MM.1S (cell line): ENCODE data around the gene ARPC1A.

Source experiments
- DNase-seq: peaks from one replicate; pipeline ENCODE4 v3.0.0-alpha.2; 2015
- H2AFZ ChIP-seq: fragments of 300-600 bp; sonication (generic); 2 replicates; pipeline ENCODE4 v1.6.0; 2016; ENCODE audit warnings: antibody characterized with exemption, low read length
- H3F3A ChIP-seq: fragments of 300-600 bp; sonication (generic); 2 replicates; pipeline ENCODE4 v1.6.1; 2016; ENCODE audit warnings: mild to moderate bottlenecking, antibody characterized with exemption, low read length, moderate library complexity, mixed read lengths; ENCODE audit not compliant: insufficient read depth
- H3K27ac ChIP-seq: fragments of 300-600 bp; sonication (generic); 2 replicates; pipeline ENCODE4 v1.5.1; 2016; ENCODE audit warnings: mild to moderate bottlenecking, low read length
- H3K27me3 ChIP-seq: fragments of 300-600 bp; sonication (generic); replicated peaks from 2 replicates; pipeline ENCODE4 v1.6.0; 2016; ENCODE audit warnings: low read length; ENCODE audit not compliant: insufficient read depth
- H3K36me3 ChIP-seq: fragments of 300-600 bp; sonication (generic); replicated peaks from 2 replicates; pipeline ENCODE4 v1.6.1; 2016; ENCODE audit warnings: mild to moderate bottlenecking, low read length, mixed read lengths; ENCODE audit not compliant: insufficient read depth
- H3K4me1 ChIP-seq: fragments of 300-600 bp; sonication (generic); 2 replicates; pipeline ENCODE4 v1.6.1; 2016; ENCODE audit warnings: low read length, mixed read lengths
- H3K4me2 ChIP-seq: fragments of 300-600 bp; sonication (generic); 2 replicates; pipeline ENCODE4 v1.6.0; 2016; ENCODE audit warnings: low read depth, low read length
- H3K4me3 ChIP-seq: fragments of 300-600 bp; sonication (generic); 2 replicates; pipeline ENCODE4 v1.5.1; 2016; ENCODE audit warnings: low read length, mixed read lengths
- H3K79me2 ChIP-seq: fragments of 300-600 bp; sonication (generic); 2 replicates; pipeline ENCODE4 v1.6.1; 2016; ENCODE audit warnings: mixed run types, low read length, mixed read lengths
- H3K9ac ChIP-seq: fragments of 300-600 bp; sonication (generic); 2 replicates; pipeline ENCODE4 v1.6.1; 2016; ENCODE audit warnings: low read length, mixed read lengths
- H3K9me2 ChIP-seq: fragments of 300-600 bp; sonication (generic); replicated peaks from 2 replicates; pipeline ENCODE4 v1.6.1; 2016; ENCODE audit warnings: mild to moderate bottlenecking, low read length, mixed read lengths; ENCODE audit not compliant: insufficient read depth
- H3K9me3 ChIP-seq: fragments of 300-600 bp; sonication (generic); replicated peaks from 2 replicates; pipeline ENCODE4 v1.6.1; 2016; ENCODE audit warnings: mild to moderate bottlenecking, low read length, mixed read lengths; ENCODE audit not compliant: insufficient read depth
- H4K20me1 ChIP-seq: fragments of 300-600 bp; sonication (generic); 2 replicates; pipeline ENCODE4 v1.6.1; 2016; ENCODE audit warnings: mild to moderate bottlenecking, low read length, moderate library complexity, mixed read lengths; ENCODE audit not compliant: insufficient read depth
- CTCF ChIP-seq: fragments of 300-600 bp; sonication (generic); IDR thresholded peaks from 2 replicates; pipeline ENCODE4 v1.5.1; 2016; ENCODE audit warnings: antibody characterized with exemption, low read length, mixed read lengths
- EZH2 ChIP-seq: fragments of 300-600 bp; sonication (generic); optimal IDR thresholded peaks from 2 replicates; pipeline ENCODE3; 2017; ENCODE audit warnings: low read depth, mild to moderate bottlenecking, antibody characterized with exemption, low read length, mixed read lengths
- EZH2phosphoT487 ChIP-seq: fragments of 300-600 bp; sonication (generic); IDR thresholded peaks from 2 replicates; pipeline ENCODE4 v1.6.1; 2018; ENCODE audit warnings: antibody characterized with exemption, low read length

Gene ARPC1A

DNA sequence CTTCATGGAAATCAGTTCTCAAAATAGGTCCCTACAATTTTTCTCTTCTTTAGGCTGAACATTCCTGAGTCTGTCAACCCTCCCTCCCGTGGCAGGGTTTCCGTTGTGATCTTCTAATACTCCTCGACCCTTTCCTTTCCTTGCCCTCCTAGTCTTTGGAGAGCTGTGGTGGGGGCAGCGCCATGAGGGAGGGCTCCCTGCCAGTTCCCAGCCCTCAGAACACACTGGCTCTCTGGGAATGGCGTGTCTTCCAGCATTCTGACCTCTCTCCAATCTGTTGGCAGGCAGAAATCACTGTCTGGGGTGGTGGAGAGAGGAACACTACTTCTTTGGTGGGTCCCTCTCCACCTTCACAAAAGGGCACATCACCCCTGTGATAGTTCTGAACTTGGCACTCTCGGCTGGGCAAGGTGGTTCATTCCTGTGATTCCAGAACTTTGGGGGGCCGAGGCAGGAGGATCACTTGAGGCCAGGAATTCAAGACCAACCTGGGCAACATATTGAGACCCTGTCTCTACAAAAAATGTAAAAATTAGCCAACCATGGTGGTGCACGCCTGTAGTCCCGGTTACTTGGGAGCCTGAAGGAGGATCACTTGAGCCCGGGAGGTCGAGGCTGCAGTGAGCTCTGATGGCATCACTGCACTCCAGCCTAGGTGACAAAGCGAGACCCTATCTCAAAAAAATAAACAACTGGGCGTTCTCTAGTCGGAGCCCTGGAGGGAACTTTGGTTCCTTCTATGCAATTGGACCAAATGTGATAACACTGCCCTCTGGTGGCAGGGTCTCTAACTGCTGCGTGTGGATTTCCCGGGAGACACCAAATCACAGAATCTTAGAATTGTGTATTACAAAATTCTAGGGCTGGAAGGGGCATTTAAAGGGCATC lies 13.1 kb upstream of the ARPC1A start:
- H3K4me3 ChIP-seq = peak overlapping the region; percentile 59

DNA sequence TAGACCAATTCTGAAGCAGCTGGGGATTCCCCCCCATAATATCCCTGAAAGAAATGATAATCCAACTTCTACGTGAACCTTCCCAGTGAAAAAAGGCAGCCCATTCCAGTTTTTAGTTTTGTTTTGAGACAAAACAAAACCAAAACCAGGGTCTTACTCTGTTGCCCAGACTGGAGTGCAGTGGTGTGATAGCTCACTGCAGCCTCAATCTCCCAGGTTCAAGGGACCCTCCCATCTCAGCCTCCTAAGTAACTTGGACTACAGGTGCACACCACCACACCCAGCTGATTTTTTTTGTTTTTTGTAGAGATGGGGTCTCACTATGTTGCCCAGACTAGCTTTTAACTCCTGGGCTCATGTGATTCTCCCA lies 12.5 kb upstream of the ARPC1A start:
- H2AFZ ChIP-seq = peak overlapping the region; percentile 81

More for the DNA sequence above, 13.1 kb upstream of the ARPC1A start:
- Histone ChIP-seq H3K4me1 (peaks cover 4% of the 10 kb centered on the region; the same call in 1 of the 2 replicates), H3K79me2 (no peaks in the 10 kb centered on the region), H2AFZ (peak overlapping the region; percentile 81), H3K36me3 (no peaks in the 10 kb centered on the region), H3K9me2 (no peaks in the 10 kb centered on the region), H3F3A (no peaks in the 10 kb centered on the region), H3K9ac (peak overlapping the region; percentile 55; the same call in 1 of the 2 replicates), H4K20me1 (no peaks in the 10 kb centered on the region), H3K9me3 (no peaks in the 10 kb centered on the region), H3K27me3 (no peaks in the 10 kb centered on the region), H3K4me2 (peak overlapping the region; percentile 64), H3K27ac (no peak overlapping the region)
- TF ChIP-seq CTCF (peak; percentile 89), EZH2 (no peak), EZH2phosphoT487 (no peak)
- peak; percentile 74 for DNase-seq

DNA sequence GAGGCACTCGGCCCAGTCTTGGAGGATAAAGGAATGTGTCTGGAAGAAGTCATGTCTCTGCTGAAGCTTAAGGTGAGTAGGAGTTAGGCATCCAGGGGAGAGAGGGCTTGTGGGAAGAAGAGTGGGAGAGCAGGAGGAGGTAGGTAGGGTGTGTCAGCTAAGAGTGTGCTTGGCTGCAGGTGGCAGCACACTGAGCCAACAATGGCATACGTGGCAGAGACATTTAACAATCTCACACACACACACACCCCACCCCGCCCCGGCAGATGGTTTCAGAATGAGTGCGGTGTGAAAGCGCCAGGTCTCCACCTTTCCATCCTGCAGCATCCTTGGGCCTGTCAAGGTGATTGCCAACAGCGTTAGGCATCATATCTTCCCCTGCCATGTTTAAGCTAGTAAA lies 11.2 kb upstream of the ARPC1A start:
- Histone ChIP-seq H3K36me3 (no peaks in the 10 kb centered on the region), H3K4me3 (no peak overlapping the region), H2AFZ (no peak overlapping the region), H3K9me3 (no peaks in the 10 kb centered on the region), H3F3A (no peaks in the 10 kb centered on the region), H3K27ac (no peak overlapping the region), H3K4me1 (peaks cover 4% of the 10 kb centered on the region; the same call in 1 of the 2 replicates), H3K4me2 (no peak overlapping the region), H4K20me1 (no peaks in the 10 kb centered on the region), H3K9ac (no peak overlapping the region), H3K9me2 (no peaks in the 10 kb centered on the region), H3K27me3 (no peaks in the 10 kb centered on the region), H3K79me2 (no peaks in the 10 kb centered on the region)
- no peak for DNase-seq
- TF ChIP-seq EZH2 (no peak), EZH2phosphoT487 (no peak), CTCF (no peak)

More for the DNA sequence above, 12.5 kb upstream of the ARPC1A start:
- no peak overlapping the region for H3K27ac ChIP-seq
- DNase-seq = peak; percentile 42
- H4K20me1 ChIP-seq = no peaks in the 10 kb centered on the region
- peaks cover 4% of the 10 kb centered on the region; the same call in 1 of the 2 replicates for H3K4me1 ChIP-seq
- no peaks in the 10 kb centered on the region for H3K27me3 ChIP-seq
- H3K4me2 ChIP-seq = peak overlapping the region; percentile 64
- no peaks in the 10 kb centered on the region for H3K9me3 ChIP-seq
- no peaks in the 10 kb centered on the region for H3K36me3 ChIP-seq
- no peaks in the 10 kb centered on the region for H3K9me2 ChIP-seq
- H3F3A ChIP-seq = no peaks in the 10 kb centered on the region
- H3K4me3 ChIP-seq = peak overlapping the region; percentile 59
- H3K9ac ChIP-seq = peak overlapping the region; percentile 55; the same call in 1 of the 2 replicates
- H3K79me2 ChIP-seq = no peaks in the 10 kb centered on the region
- TF ChIP-seq CTCF = no peak
- no peak for TF ChIP-seq EZH2phosphoT487
- no peak for TF ChIP-seq EZH2
